ENCODE measurements around the gene ZSCAN31.

ZSCAN31 gene

DNA sequence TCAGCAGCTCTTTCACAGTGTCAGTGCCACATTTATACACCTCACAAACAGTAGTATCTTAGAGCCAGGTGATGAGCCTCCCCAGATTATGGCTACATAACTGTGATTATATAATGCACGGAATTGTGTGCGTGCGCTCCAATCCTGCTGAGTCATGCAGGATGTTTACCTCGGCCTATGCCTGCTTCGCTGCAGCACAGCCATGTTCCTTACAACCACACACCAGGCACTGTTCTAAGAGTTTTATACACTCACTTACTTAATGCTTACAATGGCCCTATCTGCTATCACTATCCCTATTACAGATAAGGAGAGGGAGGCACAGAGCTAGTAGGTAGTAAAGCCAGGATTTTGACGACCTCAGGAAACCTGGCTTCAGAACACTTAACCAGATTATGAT is 21.1 kb upstream of the ZSCAN31 start:
- TF ChIP-seq GATA1 (IDR thresholded peaks at IDR 0.05; ENCODE audit: low read depth, low read length) (no peak), POLR2A (IDR thresholded peaks at IDR 0.05; ENCODE audit: low read length) (no peak)
- DNase-seq = peak; percentile 17 to 22

GRCh38 chr6:28356666-28357020 is 20.7 kb upstream of the ZSCAN31 start:
- no peak for DNase-seq
- TF ChIP-seq POLR2A (IDR thresholded peaks at IDR 0.05; ENCODE audit: low read length) (no peak), GATA1 (IDR thresholded peaks at IDR 0.05; ENCODE audit: low read depth, low read length) (no peak)

DNA sequence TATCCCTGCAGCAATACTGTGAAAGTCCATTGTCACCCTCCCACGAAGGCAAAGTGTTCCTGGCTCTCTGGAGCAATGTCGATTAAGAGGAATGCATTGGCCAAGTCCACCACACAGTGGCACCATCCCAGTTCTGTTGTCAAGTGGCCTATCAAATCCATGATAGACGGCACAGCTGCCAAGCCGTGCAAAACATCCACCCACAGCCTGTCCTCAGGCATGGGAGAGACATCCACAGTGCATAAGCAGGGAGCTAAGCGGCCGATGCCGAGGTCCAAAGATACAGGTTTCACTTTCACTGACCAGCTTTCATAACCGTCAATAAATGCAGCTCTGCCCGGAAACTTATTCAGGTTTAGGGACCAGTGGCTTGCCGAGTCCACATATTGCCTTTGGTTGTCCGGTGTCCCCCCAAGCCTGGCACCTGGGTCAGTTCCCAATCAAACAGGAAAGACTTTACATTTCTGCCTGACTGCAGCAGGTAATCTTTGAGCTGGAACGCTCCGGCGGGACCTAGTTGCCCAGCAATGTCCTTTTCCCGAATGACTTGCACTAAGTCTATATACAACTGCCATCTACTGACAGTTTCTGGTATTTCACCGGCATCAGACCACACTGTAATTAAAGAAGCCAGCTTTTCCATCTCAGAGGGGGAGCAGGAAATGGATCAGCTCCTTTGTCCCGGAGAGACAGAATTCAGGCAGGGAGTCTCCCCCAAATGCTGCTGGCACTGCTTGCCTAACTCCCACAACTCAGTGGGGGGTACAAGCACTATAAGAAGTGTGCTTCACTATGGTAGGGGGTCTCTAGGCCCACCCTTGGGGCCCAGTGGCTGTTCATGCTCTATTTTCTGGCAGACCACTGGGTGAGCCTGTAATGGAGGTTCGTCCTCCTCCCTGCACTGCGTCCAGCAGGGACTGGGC is 20.1 kb upstream of the ZSCAN31 start:
- DNase-seq = peak; percentile 89 to 91
- TF ChIP-seq POLR2A (IDR thresholded peaks at IDR 0.05; ENCODE audit: low read length) = peak; percentile 34
- TF ChIP-seq GATA1 (IDR thresholded peaks at IDR 0.05; ENCODE audit: low read depth, low read length) = no peak

GRCh38 chr6:28354688-28355554 is 19.0 kb upstream of the ZSCAN31 start:
- peak; percentile 15 to 38 for DNase-seq
- TF ChIP-seq GATA1 (IDR thresholded peaks at IDR 0.05; ENCODE audit: low read depth, low read length) (no peak), POLR2A (IDR thresholded peaks at IDR 0.05; ENCODE audit: low read length) (no peak)

DNA sequence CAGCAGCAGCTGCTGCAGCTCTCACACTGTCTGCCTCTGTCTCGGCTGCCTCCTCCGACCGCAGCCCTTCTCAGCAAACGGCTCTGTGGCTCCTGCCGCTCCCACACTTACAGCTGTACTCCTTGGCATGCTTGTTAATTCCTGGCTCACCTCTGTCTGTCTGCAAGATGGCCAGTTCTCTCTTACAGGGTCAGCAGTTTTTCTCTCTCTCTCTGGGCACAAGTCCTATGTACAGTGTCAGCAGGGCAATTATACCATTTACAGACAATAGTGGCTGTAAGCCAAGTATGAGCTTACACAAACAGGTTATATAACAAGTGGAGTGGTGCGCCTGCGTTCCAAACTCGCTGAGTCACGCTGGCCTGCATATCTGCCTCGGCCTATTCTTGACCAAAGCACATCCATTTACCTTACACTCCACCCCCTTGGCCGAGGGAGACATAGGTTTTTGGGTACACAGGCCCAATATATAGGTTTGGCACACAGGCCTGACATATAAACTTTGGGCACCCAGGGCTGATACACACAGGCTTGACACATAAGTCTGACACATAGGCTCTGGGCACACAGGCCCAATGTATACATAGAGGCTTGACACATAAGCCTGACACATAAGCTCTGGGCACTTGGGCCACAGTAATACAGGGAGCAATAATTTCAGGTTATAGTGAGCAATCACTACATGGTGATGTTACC is 18.2 kb upstream of the ZSCAN31 start:
- peak; percentile 37 to 69 for DNase-seq
- TF ChIP-seq POLR2A (IDR thresholded peaks at IDR 0.05; ENCODE audit: low read length) = no peak
- TF ChIP-seq GATA1 (IDR thresholded peaks at IDR 0.05; ENCODE audit: low read depth, low read length) = no peak

DNA sequence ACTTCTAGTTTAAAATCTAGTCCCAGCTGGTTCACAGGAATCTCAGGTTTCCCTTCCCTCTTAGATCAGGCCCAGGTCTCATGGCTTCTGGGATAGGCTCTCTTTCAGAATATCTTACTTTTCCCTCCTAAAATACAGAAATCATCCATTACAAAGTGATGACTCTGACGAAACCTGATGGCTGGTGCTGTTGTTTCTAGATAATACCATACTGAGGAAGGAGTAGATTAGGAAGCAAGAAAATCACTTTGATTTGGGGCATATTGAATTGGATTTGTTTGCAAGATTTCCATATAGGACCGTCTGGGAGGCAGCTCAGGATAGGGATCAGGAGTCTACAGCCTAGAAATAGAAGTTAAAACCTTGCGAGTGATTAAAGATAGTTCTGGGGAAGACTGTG is 17.4 kb upstream of the ZSCAN31 start:
- TF ChIP-seq GATA1 (IDR thresholded peaks at IDR 0.05; ENCODE audit: low read depth, low read length) (no peak), POLR2A (IDR thresholded peaks at IDR 0.05; ENCODE audit: low read length) (no peak)
- DNase-seq = peak in 1 of 2 experiments; percentile 7

GRCh38 chr6:28351493-28351925 is 15.6 kb upstream of the ZSCAN31 start:
- no peak for TF ChIP-seq GATA1 (IDR thresholded peaks at IDR 0.05; ENCODE audit: low read depth, low read length)
- no peak for TF ChIP-seq POLR2A (IDR thresholded peaks at IDR 0.05; ENCODE audit: low read length)

GRCh38 chr6:28351087-28351486 is 15.1 kb upstream of the ZSCAN31 start:
- DNase-seq = peak in 1 of 2 experiments; percentile 37
- no peak for TF ChIP-seq POLR2A (IDR thresholded peaks at IDR 0.05; ENCODE audit: low read length)

More at GRCh38 chr6:28351493-28351925, 15.6 kb upstream of the ZSCAN31 start:
- no peak for DNase-seq

DNA sequence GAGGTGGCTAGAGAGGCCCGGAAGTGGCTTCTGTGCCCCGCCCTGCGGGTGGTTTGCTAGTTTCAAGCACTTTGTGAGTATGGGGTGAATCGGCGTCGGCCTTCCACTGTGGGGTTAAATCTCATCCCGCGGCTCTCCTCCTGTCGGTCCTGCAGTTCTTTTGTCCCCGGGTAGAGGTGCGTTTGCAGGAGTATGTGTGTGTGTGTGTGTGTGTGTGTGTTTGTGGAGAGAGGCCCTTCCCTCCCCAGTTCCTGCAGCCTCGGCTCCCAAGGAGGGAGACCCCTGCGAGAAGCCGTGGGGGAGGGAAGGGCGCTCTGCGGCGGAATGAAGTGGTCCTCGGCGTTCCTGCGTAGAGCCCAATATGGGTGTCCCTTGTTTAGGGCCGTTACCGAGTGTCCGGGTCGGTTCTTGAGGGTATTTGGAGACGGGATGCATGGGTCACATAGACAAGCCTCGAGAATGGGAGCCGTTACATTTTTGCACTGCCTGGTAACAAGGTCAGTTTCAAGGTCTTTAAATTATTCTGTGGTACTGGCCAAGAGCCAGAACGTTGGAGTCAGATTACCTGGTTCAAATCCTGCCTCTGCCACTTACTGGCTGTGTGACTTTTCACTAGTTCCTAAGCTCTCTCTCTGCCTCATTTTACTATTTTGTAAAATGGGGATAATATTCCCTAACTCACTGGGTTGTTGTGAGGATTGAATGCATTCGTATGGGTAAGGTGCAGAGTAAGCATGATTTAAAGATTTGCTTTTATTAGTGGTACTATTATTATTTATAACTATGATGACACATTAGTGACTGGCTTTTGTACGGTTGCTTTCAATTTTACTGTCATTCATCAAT is 14.2 kb upstream of the ZSCAN31 start, which contains the start of gene ZKSCAN3:
ZKSCAN3 (plus strand) TSS at position 56 of the 846 bp plus-strand sequence. CDS start 9,640 bp downstream, outside the sequence.
- TF ChIP-seq POLR2A (IDR thresholded peaks at IDR 0.05; ENCODE audit: low read length) = peak; percentile 80
- TF ChIP-seq GATA1 (IDR thresholded peaks at IDR 0.05; ENCODE audit: low read depth, low read length) = no peak
- peak; percentile 89 to 91 for DNase-seq

DNA sequence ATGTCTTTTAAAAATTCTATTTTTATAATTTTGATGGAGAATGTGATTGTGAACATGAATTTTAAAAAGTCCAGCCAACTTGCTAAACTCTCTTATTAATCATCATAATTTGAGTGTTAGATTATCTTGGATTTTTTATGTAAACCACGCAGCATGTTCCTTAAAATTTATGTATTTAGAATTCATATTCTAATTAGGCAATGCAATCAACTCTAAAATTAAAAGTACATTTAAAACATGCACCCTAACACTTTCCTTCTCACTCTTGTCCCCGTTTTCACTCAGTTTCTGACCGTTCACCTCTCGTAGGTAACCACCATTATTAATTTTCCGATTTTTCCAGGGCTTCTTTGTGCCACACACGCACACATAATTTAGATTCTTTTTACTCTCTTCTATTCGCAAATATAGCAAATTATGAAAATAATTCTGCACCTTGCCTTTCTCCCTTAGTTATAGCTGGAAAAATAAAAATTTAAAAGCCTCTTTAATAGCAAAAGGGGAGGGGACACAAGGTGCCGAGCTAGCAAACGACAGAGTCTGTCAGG is 13.5 kb upstream of the ZSCAN31 start:
- TF ChIP-seq GATA1 (IDR thresholded peaks at IDR 0.05; ENCODE audit: low read depth, low read length) = no peak
- no peak for TF ChIP-seq POLR2A (IDR thresholded peaks at IDR 0.05; ENCODE audit: low read length)
- DNase-seq = no peak

- no peak for DNase-seq
- TF ChIP-seq POLR2A (IDR thresholded peaks at IDR 0.05; ENCODE audit: low read length) (no peak), GATA1 (IDR thresholded peaks at IDR 0.05; ENCODE audit: low read depth, low read length) (no peak)
These were observed 11.2 kb upstream of the ZSCAN31 start for GRCh38 chr6:28347119-28347518.

DNA sequence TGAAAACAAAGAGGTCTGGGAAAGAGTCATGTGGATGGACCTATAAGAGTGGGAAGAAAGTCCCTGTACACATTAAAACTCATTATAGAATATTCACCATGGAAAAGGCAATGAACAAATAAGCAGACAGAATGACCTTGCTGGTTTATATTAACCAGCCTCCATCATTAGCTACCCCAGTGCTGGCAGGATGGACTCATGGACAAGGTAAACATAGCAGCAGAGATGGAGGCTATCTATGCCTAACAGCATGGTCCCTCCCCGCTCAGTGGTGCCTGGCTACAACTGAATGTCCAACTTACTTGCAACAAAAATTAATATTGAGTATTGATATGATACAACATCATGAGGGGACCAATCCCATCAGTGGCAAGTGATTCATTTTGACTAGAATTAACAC is 9.3 kb upstream of the ZSCAN31 start:
- TF ChIP-seq POLR2A (IDR thresholded peaks at IDR 0.05; ENCODE audit: low read length) (no peak), GATA1 (IDR thresholded peaks at IDR 0.05; ENCODE audit: low read depth, low read length) (no peak)
- DNase-seq = peak in 1 of 2 experiments; percentile 37
